HG03066 (cell line): ENCODE results near the gene M1AP.

Experiments
- ATAC-seq: cut with Tn5 transposase; IDR thresholded peaks from one replicate; pipeline ENCODE4 v1.9.1; 2021; ENCODE audit warnings: low read depth; ENCODE audit not compliant: unreplicated experiment

Gene M1AP

DNA sequence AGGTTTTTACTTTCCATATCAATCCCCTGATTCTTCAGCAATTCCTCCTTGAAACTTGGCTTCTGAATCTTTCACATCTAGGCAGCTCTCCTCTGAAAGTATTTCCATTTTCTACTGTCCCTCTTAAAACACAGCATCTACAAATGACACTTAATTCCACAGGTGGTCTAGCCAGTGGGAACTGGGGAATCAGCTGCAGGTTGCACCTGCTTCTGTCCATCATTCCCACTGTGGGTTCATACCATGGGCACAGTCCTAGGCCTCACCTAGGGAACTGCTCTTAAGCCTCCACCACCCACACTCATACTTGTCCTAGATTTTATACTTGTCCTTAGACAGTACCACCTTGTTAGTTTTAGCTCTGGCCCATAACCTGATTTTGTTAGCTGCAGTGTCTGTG, 96.6 kb downstream of the M1AP start:
- no peak for ATAC-seq

DNA sequence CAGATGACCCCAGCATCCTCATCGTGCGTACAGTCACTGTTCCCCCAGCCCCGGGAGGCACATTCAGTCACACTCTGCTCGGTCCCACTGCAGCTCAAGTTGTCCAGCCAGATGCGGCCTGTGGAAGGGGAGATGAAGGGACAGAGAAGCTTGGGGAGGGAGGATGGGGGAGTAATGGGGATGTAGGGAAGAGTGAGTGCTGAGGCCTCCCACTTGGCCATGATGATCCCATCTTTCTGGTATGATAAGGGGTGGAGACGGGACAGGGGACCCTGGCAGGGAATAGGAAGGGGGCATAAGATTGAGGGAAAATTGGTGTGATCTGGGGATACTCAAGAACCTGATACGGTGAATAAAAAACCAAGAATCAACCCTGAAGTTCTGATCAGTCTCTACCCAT, 97.9 kb downstream of the M1AP start:
- no peak for ATAC-seq

DNA sequence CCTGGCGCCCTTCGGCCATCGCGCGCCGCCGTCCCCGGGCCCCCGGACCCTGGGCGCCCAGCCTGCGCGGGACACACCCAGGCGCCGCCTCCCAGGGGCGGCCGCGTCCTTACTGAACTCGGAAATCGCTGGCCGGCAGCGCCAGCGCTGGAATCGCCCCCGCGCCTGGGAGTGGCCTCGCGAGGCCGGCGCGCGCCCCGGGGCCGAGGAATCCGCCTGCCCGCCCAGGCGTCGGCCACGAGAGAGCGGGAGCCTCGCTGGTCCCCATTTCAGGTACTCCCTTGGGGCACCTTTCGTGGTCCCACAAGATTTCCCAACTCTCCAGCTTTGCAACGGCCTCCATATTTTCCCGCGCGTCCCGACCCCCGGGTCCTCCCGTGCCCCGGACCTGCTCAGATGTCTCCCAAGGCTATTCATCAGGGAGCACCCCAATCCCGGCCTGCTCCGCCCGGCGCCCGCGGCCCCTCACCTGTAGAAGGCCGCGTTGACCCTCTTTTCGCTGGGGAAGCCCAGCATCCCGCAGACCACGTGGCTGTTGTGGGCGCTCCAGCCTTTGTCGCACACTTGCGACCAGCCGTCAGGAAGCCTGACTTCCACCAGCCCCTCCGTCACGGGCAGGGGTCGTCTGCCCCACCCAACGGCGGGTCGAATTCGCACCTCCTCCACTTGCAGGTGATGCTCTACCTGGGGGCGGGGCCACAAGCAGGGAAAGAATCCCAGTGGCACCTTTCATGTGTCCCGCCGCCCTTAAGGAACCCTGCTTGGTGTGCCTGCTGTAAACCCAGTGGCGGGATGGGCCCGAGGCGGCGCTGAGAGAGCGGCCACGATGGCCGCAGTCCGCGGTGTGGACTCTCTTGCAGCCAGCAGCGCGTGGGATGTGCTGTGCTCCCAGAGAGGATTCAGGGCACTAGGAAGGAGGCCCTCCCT, 99.0 kb downstream of the M1AP start:
- peak; percentile 53 for ATAC-seq

- no peak for ATAC-seq
These were observed 99.7 kb downstream of the M1AP start for GRCh38 chr2:74548285-74548899.

- ATAC-seq, result no peak
These were observed 102.1 kb downstream of the M1AP start for GRCh38 chr2:74546004-74546403.

DNA sequence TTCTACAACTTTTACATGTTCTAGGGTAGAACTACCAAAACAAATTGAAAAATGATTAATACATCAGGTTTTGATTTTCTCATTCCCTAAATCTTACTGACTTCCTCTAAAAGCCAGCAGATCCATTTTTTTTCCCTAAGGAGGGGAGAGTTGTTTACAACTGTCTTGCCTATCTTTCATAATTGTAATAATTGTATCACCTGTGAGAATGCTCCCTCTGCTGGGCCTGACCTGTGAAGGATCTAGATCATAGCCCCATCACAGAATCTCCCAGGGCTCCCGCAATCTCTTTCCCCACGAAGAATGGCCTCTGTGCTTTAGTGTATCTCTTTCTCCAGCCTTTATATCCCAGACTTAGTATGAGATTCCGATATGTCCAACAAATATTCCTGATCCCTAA, 103.5 kb downstream of the M1AP start:
- no peak for ATAC-seq

- ATAC-seq, result no peak
These were observed 105.2 kb downstream of the M1AP start for GRCh38 chr2:74542978-74543377.

GRCh38 chr2:74540291-74540690, 107.8 kb downstream of the M1AP start:
- no peak for ATAC-seq

GRCh38 chr2:74538881-74539339, 109.2 kb downstream of the M1AP start:
- ATAC-seq, result no peak

DNA sequence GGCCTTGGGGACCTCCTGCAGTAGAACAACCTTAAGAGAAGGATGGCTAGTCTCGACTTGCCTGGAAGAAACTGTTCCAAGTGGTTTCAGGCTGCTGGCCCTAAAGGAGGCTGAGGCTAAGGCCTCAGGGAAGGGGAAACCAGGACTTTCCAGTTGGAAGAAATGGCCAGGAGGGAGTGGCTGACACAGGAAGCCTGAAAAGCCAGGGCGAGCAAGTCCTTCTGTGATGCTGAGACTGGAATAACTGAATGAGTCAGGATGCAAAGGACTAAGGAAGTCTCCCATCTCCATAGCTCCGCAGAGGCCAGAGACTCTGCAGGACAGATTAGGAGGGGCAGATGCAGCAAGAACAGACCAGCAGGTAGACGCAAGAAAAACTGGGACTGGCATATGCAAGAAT, 111.0 kb downstream of the M1AP start:
- ATAC-seq, result no peak

DNA sequence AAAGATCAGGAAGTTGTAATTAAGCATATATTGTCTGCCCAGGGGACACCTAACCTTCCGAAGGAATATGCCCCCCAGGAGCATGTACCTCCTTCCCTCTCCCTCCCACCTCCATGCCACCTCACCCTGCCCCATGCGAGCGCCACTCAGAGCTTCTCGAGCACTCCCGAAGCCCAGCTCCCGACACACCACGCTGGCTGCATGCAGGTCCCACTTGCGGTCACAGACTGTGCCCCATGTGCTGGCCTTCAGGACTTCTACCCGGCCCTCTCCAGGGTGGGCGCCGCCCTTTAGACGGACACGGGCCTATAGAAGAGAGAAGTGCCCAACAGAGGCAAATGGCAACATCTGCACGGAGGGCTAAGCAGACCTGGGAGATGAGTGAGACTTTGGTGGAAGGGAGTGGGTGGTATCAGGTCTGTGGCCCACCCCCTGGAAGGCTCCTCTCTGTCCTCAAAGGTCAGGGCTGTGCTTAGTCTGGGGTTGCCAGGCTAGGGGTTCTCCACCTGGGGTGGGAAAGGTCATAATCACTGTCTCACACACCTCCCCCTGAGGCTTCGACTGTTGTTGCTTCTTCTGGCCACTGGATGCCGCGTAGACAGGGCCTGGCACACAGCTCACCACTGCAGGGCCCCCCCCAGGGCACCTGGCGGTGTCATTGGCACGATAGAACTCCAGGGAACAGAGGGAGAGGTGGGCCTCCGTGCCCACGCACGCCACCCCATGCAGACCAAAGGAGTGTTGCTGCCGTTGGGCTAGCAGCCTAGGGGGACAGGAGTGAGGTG, 111.8 kb downstream of the M1AP start:
- no peak for ATAC-seq

GRCh38 chr2:74535440-74535965, 112.6 kb downstream of the M1AP start:
- ATAC-seq, result no peak

DNA sequence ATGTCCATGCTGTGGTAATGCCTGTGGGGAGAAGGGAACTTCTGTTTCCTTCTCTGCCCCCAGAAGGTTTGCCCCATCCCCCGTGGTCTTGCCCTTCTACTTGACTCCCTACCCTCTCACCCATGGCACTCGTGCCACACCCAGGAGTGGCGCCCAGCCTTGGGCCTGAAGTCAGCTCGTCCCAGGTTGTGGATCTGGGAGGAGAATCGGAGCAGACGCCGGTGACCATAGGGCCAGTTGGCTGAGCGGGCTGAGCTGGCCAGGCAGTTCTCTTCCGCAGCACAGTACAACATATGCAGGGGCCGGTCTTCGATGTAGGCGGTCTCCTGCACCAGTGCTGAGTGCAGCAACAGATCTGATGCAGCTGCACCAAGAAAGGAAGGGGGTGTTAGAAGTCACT, 113.7 kb downstream of the M1AP start:
- no peak for ATAC-seq

- no peak for ATAC-seq
These were observed 114.7 kb downstream of the M1AP start for GRCh38 chr2:74533464-74533863.

GRCh38 chr2:74532222-74532621, 115.9 kb downstream of the M1AP start:
- ATAC-seq, result no peak

GRCh38 chr2:74531666-74532065, 116.5 kb downstream of the M1AP start:
- ATAC-seq, result no peak

- peak; percentile 23 for ATAC-seq
These were observed 117.6 kb downstream of the M1AP start for GRCh38 chr2:74530239-74531187.

DNA sequence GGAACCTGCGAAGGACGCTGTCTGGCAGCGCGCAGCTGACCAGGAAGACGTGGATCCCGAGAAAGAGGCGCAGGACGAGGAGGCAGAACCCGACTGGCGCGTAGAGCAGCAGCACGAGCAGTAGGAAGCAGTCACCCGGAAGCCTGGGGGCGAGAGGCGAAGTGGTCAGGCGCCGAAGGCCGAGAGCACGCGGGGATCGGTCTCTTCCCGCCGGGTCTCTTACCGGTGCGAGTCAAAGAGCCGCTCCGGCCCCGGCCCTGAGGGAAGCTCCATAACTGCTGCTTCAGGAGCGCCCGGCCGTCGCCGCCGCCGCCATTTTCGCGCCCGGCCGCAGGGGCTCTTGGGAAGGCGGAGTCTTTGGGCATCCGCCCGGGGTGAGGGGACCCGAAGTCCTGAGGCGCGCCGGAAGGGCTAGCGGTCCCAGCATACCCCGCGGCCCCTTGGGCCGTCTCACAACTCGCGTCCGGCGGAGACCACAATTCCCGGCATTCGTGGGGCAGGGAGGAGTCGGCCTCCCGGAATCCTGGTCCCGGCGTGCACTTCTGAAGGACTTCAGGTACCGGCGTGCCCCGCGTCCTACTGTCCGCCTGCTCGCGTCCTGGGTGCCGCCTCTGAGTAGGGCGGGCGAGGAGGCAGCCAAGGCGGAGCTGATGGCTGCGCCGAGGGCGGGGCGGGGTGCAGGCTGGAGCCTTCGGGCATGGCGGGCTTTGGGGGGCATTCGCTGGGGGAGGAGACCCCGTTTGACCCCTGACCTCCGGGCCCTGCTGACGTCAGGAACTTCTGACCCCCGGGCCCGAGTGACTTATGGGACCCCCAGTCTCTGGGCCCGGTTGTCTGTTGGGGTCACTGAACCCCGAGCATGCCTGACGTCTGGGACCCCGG, 118.5 kb downstream of the M1AP start, which contains the start of the genes AUP1 and HTRA2:
Gene AUP1, minus strand, starts transcription at position 350 of the 882 bp plus-strand sequence. Its CDS starts 77 bp downstream, at position 273.
Gene HTRA2, plus strand, starts transcription at position 577 of the 882 bp plus-strand sequence. Its CDS starts 74 bp downstream, at position 651.
- peak; percentile 82 for ATAC-seq
